Adrenal gland (tissue), 12 donors: ENCODE measurements around the gene GTF2F1. TPM values are rescaled to one million over a fixed set of nuclear protein-coding genes. Genes with fewer than 3 reads are reported as not detected.
"Not testable (repeated sequence)": the region's sequence is repeated elsewhere in the genome, so short reads cannot be mapped to it uniquely, and the experiment has no call there.

Experiments
- DNase-seq, 7 donors: peaks; one replicate each; pipeline ENCODE4 v3.0.0-alpha.2; 2019 to 2020
- H3K27ac ChIP-seq, 5 donors: fragments of 200-600 bp; sonication (generic) in 4 of 5; 1 replicate in 3 of 5; 2 replicates in 2 of 5; pipeline versions ENCODE4 v1.5.1 to v1.8.0; 2016 to 2020; ENCODE audit warnings: mild to moderate bottlenecking in 1 of 5
- H3K27me3 ChIP-seq: fragments of 200-600 bp; 2 replicates; pipeline ENCODE4 v1.8.0; 2021
- H3K36me3 ChIP-seq, 2 donors: fragments of 200-600 bp; replicated peaks in 1 of 2; 1 replicate in 1 of 2; 2 replicates in 1 of 2; pipeline versions ENCODE4 v1.5.1 to v1.8.0; 2018 to 2022
- H3K4me1 ChIP-seq, 2 donors: fragments of 200-600 bp; replicated peaks in 1 of 2; 1 replicate in 1 of 2; 2 replicates in 1 of 2; pipeline versions ENCODE4 v1.5.1 to v1.8.0; 2018 to 2021
- H3K4me3 ChIP-seq, 4 donors: fragments of 200-600 bp; sonication (generic) in 3 of 4; one replicate each; pipeline ENCODE4 v1.5.1; 2016 to 2018
- H3K9me3 ChIP-seq, 3 donors: fragments of 200-600 bp; sonication (generic) in 1 of 3; replicated peaks in 1 of 3; 1 replicate in 2 of 3; 2 replicates in 1 of 3; pipeline versions ENCODE4 v1.5.1 to v1.8.0; 2016 to 2021
- POLR2A ChIP-seq, 2 donors: fragments of 450-650 bp; IDR thresholded peaks; one replicate each; pipeline ENCODE4 v1.6.1; 2017; ENCODE audit warnings: antibody characterized with exemption in 2 of 2, mild to moderate bottlenecking in 2 of 2, moderate library complexity in 1 of 2
- WGBS, 4 donors: extraction: QIAGEN DNeasy Blood & Tissue Kit in 2 of 4; methylation state at CpG; one replicate each; pipeline versions ENCODE4 v1.1.5 to v1.1.7; 2013 to 2017; 5-methylcytosine and 5-hydroxymethylcytosine counted together
- intact Hi-C, 2 donors: fragments of 100-400 bp; cut with DNase I; formaldehyde crosslinking; loops; one replicate each; pipeline versions ENCODE4 v1.14.1 to v1.15.0; 2022 to 2023
- polyA plus RNA-seq, 3 donors: library from polyadenylated mRNA; stranded (reverse); fragments of 200-250 nt in 2 of 3; fragments of 350-450 nt in 1 of 3; fragmentation: Illumina TruSeq in 1 of 3; extraction: RNeasy Lipid Tissue Mini Kit (QIAGEN cat#74804) in 1 of 3; gene quantifications; one replicate each; pipeline ENCODE4 v1.2.3, GENCODE V29; 2013 to 2014
- total RNA-seq, 9 donors: library from RNA; depleted of rRNA in 4 of 9; stranded (reverse); fragments of >200 nt in 4 of 9; fragments of 120-200 nt in 1 of 9; fragmentation: NEBNext Ultra II Directional in 1 of 9; extraction: Animal tissue kit (Norgen Biotek cat#: 25700) in 1 of 9; gene quantifications; one replicate each; pipeline versions ENCODE4 v1.1.0 to v1.2.4, GENCODE V29; 2013 to 2023
- TF ChIP-seq, protein P1 (sequence below), 6 experiments: fragments of 450-650 bp in 4 of 6; fragments of 200-600 bp in 2 of 6; sonication (generic) in 1 of 6; IDR thresholded peaks; 1 replicate in 5 of 6; 2 replicates in 1 of 6; pipeline versions ENCODE4 v1.5.1 to v1.8.0; 2016 to 2021; ENCODE audit warnings: antibody characterized with exemption in 6 of 6, mild to moderate bottlenecking in 2 of 6, moderate library complexity in 1 of 6
- donor health status: healthy with polysubstance abuse.
- donor health status: Bipolar disorder and iron deficiency.
- donor health status: DM: yes; HTN: yes; CAD: no.
- donor health status: DM: no; HTN: no; CAD: no.
- donor health status: DM: no; HTN: no; CAD: no.
- donor health status: DM: yes; HTN: yes; CAD: no.

Gene GTF2F1
- total and polyA plus RNA-seq, 12 donors, result 29.0 to 79.1 (median 53.8) TPM

DNA sequence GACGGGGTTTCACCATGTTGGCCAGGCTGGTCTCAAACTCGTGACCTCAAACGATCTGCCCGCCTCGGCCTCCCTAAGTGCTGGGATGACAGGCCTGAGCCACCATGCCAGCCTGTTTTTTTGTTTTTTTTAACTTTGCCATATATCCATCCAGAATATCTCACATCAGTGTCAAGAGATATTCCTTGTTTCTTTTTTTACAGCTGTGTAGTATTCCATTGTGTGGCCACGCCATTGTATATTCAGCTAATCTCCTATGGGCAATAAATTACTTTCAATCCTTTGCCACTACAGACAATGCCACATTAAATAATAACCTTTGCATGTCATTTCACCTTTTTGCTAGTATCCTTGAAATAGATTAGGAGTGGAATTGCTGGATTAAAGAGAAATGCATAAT is 16.4 kb upstream of the GTF2F1 start:
- no peak overlapping the region for H3K27ac ChIP-seq
- no peak for DNase-seq
- no peak overlapping the region for H3K4me3 ChIP-seq
- intact Hi-C loops, result no loop called here
- no peaks in the 10 kb centered on the region for H3K9me3 ChIP-seq
- H3K4me1 ChIP-seq, result no peaks in the 10 kb centered on the region
- TF ChIP-seq POLR2A (IDR thresholded peaks at IDR 0.05), result no peak
- TF ChIP-seq, protein P1, sequence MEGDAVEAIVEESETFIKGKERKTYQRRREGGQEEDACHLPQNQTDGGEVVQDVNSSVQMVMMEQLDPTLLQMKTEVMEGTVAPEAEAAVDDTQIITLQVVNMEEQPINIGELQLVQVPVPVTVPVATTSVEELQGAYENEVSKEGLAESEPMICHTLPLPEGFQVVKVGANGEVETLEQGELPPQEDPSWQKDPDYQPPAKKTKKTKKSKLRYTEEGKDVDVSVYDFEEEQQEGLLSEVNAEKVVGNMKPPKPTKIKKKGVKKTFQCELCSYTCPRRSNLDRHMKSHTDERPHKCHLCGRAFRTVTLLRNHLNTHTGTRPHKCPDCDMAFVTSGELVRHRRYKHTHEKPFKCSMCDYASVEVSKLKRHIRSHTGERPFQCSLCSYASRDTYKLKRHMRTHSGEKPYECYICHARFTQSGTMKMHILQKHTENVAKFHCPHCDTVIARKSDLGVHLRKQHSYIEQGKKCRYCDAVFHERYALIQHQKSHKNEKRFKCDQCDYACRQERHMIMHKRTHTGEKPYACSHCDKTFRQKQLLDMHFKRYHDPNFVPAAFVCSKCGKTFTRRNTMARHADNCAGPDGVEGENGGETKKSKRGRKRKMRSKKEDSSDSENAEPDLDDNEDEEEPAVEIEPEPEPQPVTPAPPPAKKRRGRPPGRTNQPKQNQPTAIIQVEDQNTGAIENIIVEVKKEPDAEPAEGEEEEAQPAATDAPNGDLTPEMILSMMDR (IDR thresholded peaks at IDR 0.05), result no peak
- peaks cover 0 to 4% of the 10 kb centered on the region in 2 donors for H3K36me3 ChIP-seq
- no peaks in the 10 kb centered on the region for H3K27me3 ChIP-seq
- WGBS, 4 donors, result 88 to 98% (median 94%) methylated on average over 6 of the region's 6 CpGs

DNA sequence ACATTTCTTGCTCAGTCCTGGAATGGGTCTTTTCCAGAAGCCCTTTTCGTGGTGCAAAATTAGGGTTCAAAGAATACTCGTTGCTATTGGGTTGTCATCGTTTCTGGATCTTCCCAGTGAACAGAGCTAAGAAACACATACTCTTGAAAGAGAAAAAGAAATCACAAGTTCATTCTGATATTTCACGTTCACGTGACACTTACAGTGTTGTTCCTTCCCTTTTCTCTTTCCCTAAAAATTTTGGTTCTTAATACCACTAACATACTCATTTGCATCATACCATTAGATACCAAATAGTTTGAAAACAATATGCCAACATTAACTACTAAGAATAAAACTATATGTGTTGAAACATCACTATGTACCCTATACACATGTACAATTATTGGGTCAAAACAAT is 13.4 kb upstream of the GTF2F1 start:
- 72 to 84% (median 75%) methylated on average over 5 of the region's 5 CpGs for WGBS, 4 donors
- Histone ChIP-seq H3K36me3 (no peaks in the 10 kb centered on the region), H3K9me3 (no peaks in the 10 kb centered on the region), H3K27me3 (no peaks in the 10 kb centered on the region), H3K4me3 (no peak overlapping the region), H3K4me1 (peaks cover 0 to 5% of the 10 kb centered on the region in 2 donors), H3K27ac (no peak overlapping the region)
- DNase-seq, result no peak
- TF ChIP-seq POLR2A (IDR thresholded peaks at IDR 0.05), result no peak
- intact Hi-C loops, result no loop called here

DNA sequence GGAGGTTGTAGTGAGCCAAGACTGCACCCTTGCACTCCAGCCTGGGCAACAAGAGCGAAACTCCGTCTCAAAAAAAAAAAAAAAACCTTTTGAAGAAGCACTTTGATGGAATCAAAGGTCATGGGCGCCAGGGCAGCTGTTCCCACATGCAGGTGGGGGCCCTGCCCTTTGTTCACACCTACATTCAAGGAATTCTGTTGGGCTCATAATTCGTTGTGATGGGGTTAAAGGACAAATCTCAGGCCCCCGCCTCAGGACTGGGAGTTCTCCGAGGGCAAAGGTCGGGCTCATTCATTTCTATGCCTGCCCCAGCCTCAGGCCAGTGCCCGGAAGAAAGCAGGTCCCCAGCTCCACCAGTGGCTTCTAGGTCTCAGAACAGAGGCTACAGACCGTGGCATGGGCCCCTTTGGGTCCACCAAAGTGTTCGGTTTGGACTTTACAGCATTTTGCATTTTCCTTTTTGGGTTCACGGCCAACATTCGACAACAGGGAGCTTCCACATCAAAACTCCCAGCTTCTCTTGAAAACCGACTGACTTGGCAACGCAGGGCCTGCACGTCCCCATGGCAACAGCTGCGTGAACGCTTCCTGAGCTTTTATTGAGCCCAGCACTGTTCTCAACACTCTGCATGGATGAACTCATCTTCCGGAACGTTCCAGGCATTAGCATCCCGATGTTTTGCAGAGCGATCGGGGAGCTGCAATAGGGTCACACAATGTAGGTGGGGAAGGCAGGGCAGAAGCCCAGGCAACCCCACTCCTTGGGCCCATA is 10.1 kb upstream of the GTF2F1 start:
- no peak overlapping the region for H3K4me3 ChIP-seq
- DNase-seq, result peak in 2 of 7 donors; percentile 42 to 88
- TF ChIP-seq POLR2A (IDR thresholded peaks at IDR 0.05), result no peak
- TF ChIP-seq, protein P1 (IDR thresholded peaks at IDR 0.05), result no peak
- intact Hi-C loops, result no loop called here
- H3K27me3 ChIP-seq, result no peaks in the 10 kb centered on the region
- H3K9me3 ChIP-seq, result no peaks in the 10 kb centered on the region
- WGBS, 4 donors, result 48 to 67% (median 60%) methylated on average over 17 to 22 of the region's 22 CpGs
- no peaks in the 10 kb centered on the region for H3K36me3 ChIP-seq
- H3K27ac ChIP-seq, result peak overlapping the region in 1 of 5 donors; percentile 26
- H3K4me1 ChIP-seq, result peaks cover 0 to 5% of the 10 kb centered on the region in 2 donors

DNA sequence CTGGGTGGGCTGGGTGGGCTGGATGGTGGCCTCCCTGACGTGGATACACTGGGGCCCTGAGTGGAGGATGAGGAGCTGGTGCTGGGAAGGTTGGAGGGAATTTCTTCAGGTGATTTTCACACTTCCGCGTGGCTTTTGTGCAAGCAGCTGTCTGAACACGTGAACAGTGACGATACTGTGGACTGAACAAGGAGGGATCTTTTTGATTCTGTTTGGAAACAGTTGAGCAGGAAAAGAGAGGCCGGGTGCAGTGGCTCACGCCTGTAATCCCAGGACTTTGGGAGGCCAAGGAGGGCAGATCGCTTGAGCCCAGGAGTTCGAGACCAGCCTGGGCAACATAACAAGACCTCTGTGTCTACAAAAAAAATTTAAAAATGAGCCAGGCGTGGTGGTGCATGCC is 9.1 kb upstream of the GTF2F1 start:
- DNase-seq, result no peak
- no peaks in the 10 kb centered on the region for H3K36me3 ChIP-seq
- intact Hi-C loops, result no loop called here
- TF ChIP-seq, protein P1 (IDR thresholded peaks at IDR 0.05), result no peak
- TF ChIP-seq POLR2A (IDR thresholded peaks at IDR 0.05), result no peak
- WGBS, 4 donors, result 82 to 93% (median 92%) methylated on average over 10 of the region's 10 CpGs
- peaks cover 0 to 5% of the 10 kb centered on the region in 2 donors for H3K4me1 ChIP-seq
- no peaks in the 10 kb centered on the region for H3K27me3 ChIP-seq
- no peaks in the 10 kb centered on the region for H3K9me3 ChIP-seq
- no peak overlapping the region for H3K4me3 ChIP-seq
- H3K27ac ChIP-seq, result no peak overlapping the region

DNA sequence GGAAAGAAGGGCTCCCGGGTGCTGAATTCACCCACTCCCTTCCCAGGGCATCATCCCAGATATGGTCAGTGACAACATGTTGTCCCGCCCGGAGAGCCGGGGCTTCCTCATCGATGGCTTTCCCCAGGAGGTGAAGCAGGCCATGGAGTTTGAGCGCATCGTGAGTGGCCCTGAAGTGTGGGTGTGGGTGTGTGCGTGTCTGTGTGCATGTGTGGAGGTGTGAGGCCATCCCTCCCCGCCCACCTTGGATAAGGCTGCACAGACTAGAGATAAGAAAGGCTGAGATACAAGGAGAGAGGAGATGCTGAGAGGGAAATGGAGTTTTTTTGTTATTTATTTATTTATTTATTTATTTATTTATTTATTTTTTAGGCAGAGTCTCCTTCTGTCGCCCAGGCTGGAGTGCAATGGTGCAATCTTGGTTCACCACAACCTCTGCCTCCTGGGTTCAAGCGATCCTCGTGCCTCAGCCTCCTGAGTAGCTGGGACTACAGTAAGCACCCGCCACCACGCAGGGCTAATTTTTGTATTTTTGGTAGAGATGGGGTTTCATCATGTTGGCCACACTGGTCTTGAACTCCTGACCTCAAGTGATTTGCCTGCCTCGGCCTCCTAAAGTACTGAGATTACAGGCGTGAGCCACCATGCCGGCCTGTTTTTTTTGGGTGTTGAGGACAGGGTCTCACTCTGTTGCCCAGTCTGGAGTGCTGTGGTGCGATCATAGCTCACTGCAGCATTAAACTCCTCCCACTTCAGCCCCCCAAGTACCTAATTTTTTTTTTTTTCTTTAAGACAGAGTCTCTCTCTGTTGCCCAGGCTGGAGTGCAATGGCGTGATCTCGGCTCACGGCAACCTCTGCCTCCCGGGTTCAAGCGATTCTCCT is 7.3 kb upstream of the GTF2F1 start:
- H3K27ac ChIP-seq, intact Hi-C loops, H3K27me3 ChIP-seq, DNase-seq, H3K9me3 ChIP-seq, H3K4me1 ChIP-seq, H3K4me3 ChIP-seq, H3K36me3 ChIP-seq: not testable (repeated sequence)
- WGBS, 4 donors, result 82 to 91% (median 86%) methylated on average over 19 to 23 of the region's 23 CpGs
